ENCODE results near the gene MAGEF1.

MAGEF1 gene

DNA sequence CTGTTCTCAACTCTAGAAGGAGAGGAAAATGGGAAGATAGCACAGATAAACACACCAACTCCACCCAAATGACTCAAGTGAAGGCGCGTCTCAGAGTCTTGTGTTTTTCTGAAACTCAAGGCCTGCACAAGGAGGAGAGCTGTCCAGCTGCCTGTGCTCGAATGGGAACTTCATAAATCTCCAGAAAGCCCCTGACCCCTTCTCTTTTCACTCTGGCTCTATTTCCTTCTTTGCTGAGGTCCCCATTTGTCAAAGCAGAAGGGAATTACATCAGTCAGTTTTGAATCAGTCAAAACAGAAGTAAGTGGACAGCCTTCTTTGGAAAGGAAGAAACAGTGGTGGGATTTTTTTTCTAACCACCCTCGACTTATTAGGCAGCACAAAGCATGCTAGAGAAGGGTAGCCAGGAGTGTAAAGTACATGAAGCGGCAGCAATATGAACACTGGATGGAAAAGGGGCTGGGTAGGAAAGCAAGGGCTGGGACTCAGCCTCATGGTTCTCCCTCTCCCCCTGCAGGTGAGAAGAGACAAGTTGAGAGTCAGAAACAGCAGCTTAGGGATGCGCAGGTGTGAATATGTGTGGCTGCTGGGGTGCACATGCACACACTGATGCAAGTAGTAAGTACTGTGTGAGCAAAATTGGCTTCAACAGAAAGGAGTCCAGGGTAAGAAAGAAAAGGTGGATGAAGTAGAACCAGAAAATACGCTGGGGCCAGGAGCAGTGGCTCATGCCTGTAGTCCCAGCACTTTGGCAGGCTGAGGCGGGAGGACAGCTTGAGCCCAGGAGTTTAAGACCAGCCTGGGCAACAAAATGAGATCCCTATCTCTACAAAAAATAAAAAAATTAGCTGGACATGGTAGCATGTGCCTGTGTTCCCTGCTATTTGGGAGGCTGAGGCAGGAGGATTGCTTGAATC is 36.6 kb upstream of the MAGEF1 start:
- peak; percentile 49 for DNase-seq (ENCODE audit: low spot score)
- TF ChIP-seq, protein P1, sequence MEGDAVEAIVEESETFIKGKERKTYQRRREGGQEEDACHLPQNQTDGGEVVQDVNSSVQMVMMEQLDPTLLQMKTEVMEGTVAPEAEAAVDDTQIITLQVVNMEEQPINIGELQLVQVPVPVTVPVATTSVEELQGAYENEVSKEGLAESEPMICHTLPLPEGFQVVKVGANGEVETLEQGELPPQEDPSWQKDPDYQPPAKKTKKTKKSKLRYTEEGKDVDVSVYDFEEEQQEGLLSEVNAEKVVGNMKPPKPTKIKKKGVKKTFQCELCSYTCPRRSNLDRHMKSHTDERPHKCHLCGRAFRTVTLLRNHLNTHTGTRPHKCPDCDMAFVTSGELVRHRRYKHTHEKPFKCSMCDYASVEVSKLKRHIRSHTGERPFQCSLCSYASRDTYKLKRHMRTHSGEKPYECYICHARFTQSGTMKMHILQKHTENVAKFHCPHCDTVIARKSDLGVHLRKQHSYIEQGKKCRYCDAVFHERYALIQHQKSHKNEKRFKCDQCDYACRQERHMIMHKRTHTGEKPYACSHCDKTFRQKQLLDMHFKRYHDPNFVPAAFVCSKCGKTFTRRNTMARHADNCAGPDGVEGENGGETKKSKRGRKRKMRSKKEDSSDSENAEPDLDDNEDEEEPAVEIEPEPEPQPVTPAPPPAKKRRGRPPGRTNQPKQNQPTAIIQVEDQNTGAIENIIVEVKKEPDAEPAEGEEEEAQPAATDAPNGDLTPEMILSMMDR (IDR thresholded peaks at IDR 0.05; ENCODE audit: extremely low read depth, missing control alignments): no peak

- TF ChIP-seq, protein P1 (IDR thresholded peaks at IDR 0.05; ENCODE audit: extremely low read depth, missing control alignments): no peak
- no peak for DNase-seq (ENCODE audit: low spot score)
Measured at GRCh38 chr3:184746131-184747120, 34.6 kb upstream of the MAGEF1 start.

DNA sequence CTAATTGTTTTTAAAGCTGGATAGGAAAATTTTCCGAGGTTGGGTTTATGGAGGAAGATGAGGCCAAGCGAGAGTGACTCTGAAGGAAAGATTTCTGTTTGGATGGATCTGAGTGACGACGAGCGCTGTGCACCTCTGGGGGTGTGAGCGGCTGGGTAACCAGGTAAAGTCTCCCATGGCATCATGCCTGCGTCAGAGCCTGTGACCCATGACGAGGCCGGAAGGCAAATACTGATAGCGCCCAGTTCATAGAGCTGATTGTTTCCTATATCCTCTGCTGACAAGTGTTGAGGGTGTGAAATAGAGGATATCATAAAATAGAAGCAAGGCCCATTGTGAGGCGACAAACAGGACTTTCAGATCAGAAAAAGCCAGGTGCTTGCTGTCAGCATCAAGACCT is 33.7 kb upstream of the MAGEF1 start:
- TF ChIP-seq, protein P1 (IDR thresholded peaks at IDR 0.05; ENCODE audit: extremely low read depth, missing control alignments): no peak
- DNase-seq (ENCODE audit: low spot score): no peak

DNA sequence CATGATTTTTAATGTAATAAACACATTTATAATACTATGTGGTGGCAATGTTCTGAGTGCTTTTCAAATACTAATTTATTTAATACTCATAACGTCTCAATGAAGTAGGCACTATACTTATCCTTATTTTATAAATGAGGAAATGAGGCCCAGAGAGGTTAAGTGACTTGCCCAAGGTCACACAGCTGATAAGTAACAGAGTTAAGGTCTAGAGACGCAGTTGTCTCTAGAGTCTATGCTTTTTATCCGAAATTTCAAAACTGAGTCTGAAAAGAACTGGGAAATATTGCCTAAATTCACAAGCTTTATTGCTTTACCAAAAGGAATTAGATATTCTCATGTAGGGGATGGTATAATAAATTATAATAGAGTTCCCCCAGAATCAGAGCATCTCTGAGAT is 31.4 kb upstream of the MAGEF1 start:
- TF ChIP-seq, protein P1 (IDR thresholded peaks at IDR 0.05; ENCODE audit: extremely low read depth, missing control alignments): no peak
- no peak for DNase-seq (ENCODE audit: low spot score)

DNA sequence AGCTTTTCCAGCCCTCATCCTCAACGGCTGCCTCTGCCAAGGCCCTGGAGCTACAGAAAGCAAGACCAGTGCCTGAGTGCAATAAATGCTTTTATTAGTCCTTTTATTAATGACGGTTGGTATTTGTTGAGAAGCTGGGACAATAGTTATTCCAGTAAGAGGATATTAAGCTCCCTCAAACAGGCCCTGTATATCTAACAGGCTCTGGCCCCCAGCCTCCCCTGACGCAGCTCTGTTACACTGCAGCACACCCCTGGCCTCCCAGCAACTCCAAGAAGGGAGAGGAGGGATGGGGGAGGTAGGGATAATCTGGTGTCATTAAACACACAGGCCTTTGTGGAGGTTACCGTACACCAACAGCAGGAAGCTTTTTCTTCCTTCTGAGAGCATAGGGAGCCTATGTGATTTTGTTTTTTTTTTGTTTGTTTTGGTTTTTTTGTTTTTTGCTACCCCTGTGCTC is 30.8 kb upstream of the MAGEF1 start:
- TF ChIP-seq, protein P1 (IDR thresholded peaks at IDR 0.05; ENCODE audit: extremely low read depth, missing control alignments): no peak
- no peak for DNase-seq (ENCODE audit: low spot score)

DNA sequence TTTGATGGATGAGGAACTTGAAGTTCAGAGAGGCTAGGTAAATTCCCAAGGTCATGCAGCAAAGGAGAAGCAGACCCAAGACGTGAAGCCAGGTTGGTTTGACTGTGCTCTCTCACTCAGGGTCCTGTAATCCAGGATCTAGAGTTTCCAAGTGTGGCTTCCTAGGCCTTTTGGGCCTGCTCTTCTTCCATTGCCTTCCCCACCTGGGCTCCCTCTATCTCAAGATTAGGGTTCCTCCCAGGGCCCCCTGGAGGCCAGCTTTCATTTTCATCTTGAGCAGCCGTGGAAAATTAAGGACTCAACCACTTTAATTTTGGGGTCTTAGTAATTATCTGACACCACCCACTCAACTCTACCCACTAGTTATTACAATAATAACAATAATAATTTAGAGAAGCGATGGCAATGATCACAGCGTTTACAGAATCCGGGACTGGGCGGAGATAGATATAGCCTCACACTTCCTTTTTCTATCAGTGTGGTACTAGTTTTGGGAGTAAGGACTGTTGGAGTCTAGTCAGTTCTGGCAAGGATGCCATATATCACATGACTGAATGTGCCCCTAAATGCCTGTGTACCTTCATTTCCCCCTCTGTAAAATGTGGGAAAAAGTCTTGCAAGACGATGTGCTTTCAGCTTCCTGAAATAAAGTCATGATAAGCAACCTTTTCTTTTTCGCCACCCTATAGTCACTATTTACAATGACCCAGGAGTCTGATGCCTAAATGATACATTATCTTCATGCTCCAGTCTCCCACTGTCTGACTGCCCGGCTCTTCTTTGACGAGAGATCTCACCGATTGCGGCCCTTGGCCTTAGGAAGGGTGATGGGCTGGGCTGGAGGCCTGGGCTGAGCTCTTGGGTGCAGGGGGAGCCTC is 30.2 kb upstream of the MAGEF1 start:
- no peak for DNase-seq (ENCODE audit: low spot score)
- TF ChIP-seq, protein P1 (IDR thresholded peaks at IDR 0.05; ENCODE audit: extremely low read depth, missing control alignments): no peak

Measured in GM20000 (cell line).